Bronchial epithelial cell (primary cell): ENCODE results near the gene ZCWPW2. TPM values are rescaled to one million over a fixed set of nuclear protein-coding genes. Genes with fewer than 3 reads are reported as not detected.
A peak's percentile ranks its signal among the peaks of the same experiment; 100 is the strongest.

Experiments
- DNase-seq: peaks from one replicate; pipeline ENCODE4 v3.0.0-alpha.2; 2010; ENCODE audit warnings: low read depth
- FAIRE-seq: peaks from 2 replicates; lab custom pipeline; 2011; peaks lifted over from hg19 to GRCh38; lab: Jason Lieb, UNC
- H3K27me3 ChIP-seq: 2 replicates; pipeline ENCODE4 v1.5.1; 2011; ENCODE audit warnings: low read length; ENCODE audit not compliant: control insufficient read depth, insufficient read depth
- H3K36me3 ChIP-seq: 2 replicates; pipeline ENCODE4 v1.5.1; 2011; ENCODE audit warnings: low read length; ENCODE audit not compliant: control insufficient read depth, insufficient read depth
- H3K4me3 ChIP-seq: 2 replicates; pipeline ENCODE4 v1.5.1; 2011; ENCODE audit warnings: mild to moderate bottlenecking, low read depth, low read length, control low read depth
- CTCF ChIP-seq: IDR thresholded peaks from 2 replicates; pipeline ENCODE4 v1.5.1; 2011; ENCODE audit warnings: mild to moderate bottlenecking, moderate library complexity, low read length, control low read depth, inconsistent platforms; ENCODE audit not compliant: insufficient read depth, severe bottlenecking
- total RNA-seq: library from RNA; depleted of rRNA; stranded (reverse); fragments of >200 nt; gene quantifications from 2 replicates; pipeline ENCODE4 v1.2.1, GENCODE V29; 2014

Gene ZCWPW2
- total RNA-seq, 1 donor from 2014 or later: not detected

GRCh38 chr3:28386049-28386448 is 37.5 kb downstream of the ZCWPW2 start:
- no peaks in the 10 kb centered on the region for H3K36me3 ChIP-seq
- H3K27me3 ChIP-seq: no peaks in the 10 kb centered on the region
- DNase-seq (no peak), FAIRE-seq (no peak)
- no peak overlapping the region for H3K4me3 ChIP-seq
- TF ChIP-seq CTCF: no peak

- Histone ChIP-seq H3K27me3 (no peaks in the 10 kb centered on the region), H3K36me3 (no peaks in the 10 kb centered on the region), H3K4me3 (no peak overlapping the region)
- DNase-seq (no peak), FAIRE-seq (no peak)
- no peak for TF ChIP-seq CTCF
Observed at GRCh38 chr3:28388978-28389377, 40.5 kb downstream of the ZCWPW2 start.

GRCh38 chr3:28399206-28399605 is 50.7 kb downstream of the ZCWPW2 start:
- TF ChIP-seq CTCF: no peak
- no peak for FAIRE-seq
- Histone ChIP-seq H3K4me3 (no peak overlapping the region), H3K36me3 (no peaks in the 10 kb centered on the region), H3K27me3 (no peaks in the 10 kb centered on the region)
- DNase-seq: no peak

- FAIRE-seq (no peak), DNase-seq (peak; percentile 69)
- Histone ChIP-seq H3K4me3 (no peak overlapping the region), H3K27me3 (no peaks in the 10 kb centered on the region), H3K36me3 (no peaks in the 10 kb centered on the region)
- no peak for TF ChIP-seq CTCF
Observed at GRCh38 chr3:28406241-28406640, 57.7 kb downstream of the ZCWPW2 start.

GRCh38 chr3:28449398-28449797 is 100.9 kb downstream of the ZCWPW2 start:
- TF ChIP-seq CTCF: no peak
- DNase-seq (no peak), FAIRE-seq (no peak)
- Histone ChIP-seq H3K4me3 (no peak overlapping the region), H3K36me3 (no peaks in the 10 kb centered on the region), H3K27me3 (no peaks in the 10 kb centered on the region)

GRCh38 chr3:28462866-28463265 is 114.3 kb downstream of the ZCWPW2 start:
- FAIRE-seq (no peak), DNase-seq (no peak)
- Histone ChIP-seq H3K4me3 (no peak overlapping the region), H3K27me3 (no peaks in the 10 kb centered on the region), H3K36me3 (no peaks in the 10 kb centered on the region)
- TF ChIP-seq CTCF: no peak
